OCI-LY7 (cell line): ENCODE results near the gene M6PR. TPM values are rescaled to one million over a fixed set of nuclear protein-coding genes. Genes with fewer than 3 reads are reported as not detected.

ENCODE experiments used
- BruUV-seq: library from RNA; stranded (reverse); fragments of 400-500 nt; replicated peaks from 2 replicates; lab custom pipeline; 2021; lab: Mats Ljungman, UMichigan
- CTCF ChIA-PET: fragments of 300-600 bp; sonication (Branson Sonifier 250); formaldehyde crosslinking; loops from one replicate; lab custom pipeline; 2022; ENCODE audit warnings: antibody characterized with exemption; ENCODE audit not compliant: unreplicated experiment; lab: Charles Lee
- POLR2A ChIA-PET: fragments of 300-600 bp; sonication (Branson Sonifier 250); formaldehyde crosslinking; loops from one replicate; lab custom pipeline; 2022; ENCODE audit warnings: antibody characterized with exemption; lab: Charles Lee
- DNase-seq: peaks from one replicate; pipeline ENCODE4 v3.0.0-alpha.2; 2015; ENCODE audit warnings: low spot score
- H2AFZ ChIP-seq: fragments of 200-600 bp; sonication (generic), shearing (Covaris generic); 2 replicates; pipeline ENCODE4 v1.6.1; 2014; ENCODE audit warnings: mild to moderate bottlenecking, antibody characterized with exemption, low read length, moderate library complexity
- H3K27ac ChIP-seq: fragments of 200-600 bp; sonication (generic); 2 replicates; pipeline ENCODE4 v1.5.1; 2014; ENCODE audit warnings: mixed run types, low read depth, mild to moderate bottlenecking, moderate library complexity, low read length, inconsistent platforms; ENCODE audit not compliant: poor library complexity, severe bottlenecking
- H3K36me3 ChIP-seq: fragments of 200-600 bp; sonication (generic); 2 replicates; pipeline ENCODE4 v1.6.1; 2014; ENCODE audit warnings: mild to moderate bottlenecking, antibody characterized with exemption, low read length, moderate library complexity, mixed read lengths; ENCODE audit not compliant: insufficient read depth
- H3K4me1 ChIP-seq: fragments of 200-600 bp; sonication (generic); 2 replicates; pipeline ENCODE4 v1.5.1; 2014; ENCODE audit warnings: mild to moderate bottlenecking, low read length; ENCODE audit not compliant: insufficient read depth, poor library complexity, severe bottlenecking
- H3K4me2 ChIP-seq: fragments of 200-600 bp; sonication (generic); 2 replicates; pipeline ENCODE4 v1.6.1; 2014; ENCODE audit warnings: mild to moderate bottlenecking, low read length
- H3K4me3 ChIP-seq: fragments of 200-600 bp; sonication (generic); 2 replicates; pipeline ENCODE4 v1.5.1; 2014; ENCODE audit warnings: mild to moderate bottlenecking, low read depth, low read length; ENCODE audit not compliant: poor library complexity, severe bottlenecking
- H3K79me2 ChIP-seq: fragments of 200-600 bp; sonication (generic); 2 replicates; pipeline ENCODE4 v1.6.1; 2016; ENCODE audit warnings: low read depth, mild to moderate bottlenecking, low read length, moderate library complexity, mixed read lengths; ENCODE audit not compliant: insufficient read depth
- H3K9me2 ChIP-seq: fragments of 200-600 bp; sonication (generic); 2 replicates; pipeline ENCODE4 v1.6.1; 2016; ENCODE audit warnings: mild to moderate bottlenecking, low read length, mixed read lengths; ENCODE audit not compliant: insufficient read depth
- H3K9me3 ChIP-seq: fragments of 200-600 bp; sonication (generic); 2 replicates; pipeline ENCODE4 v1.6.1; 2014; ENCODE audit warnings: mild to moderate bottlenecking, mixed run types, low read length, mixed read lengths
- H4K20me1 ChIP-seq: fragments of 200-600 bp; sonication (generic); 2 replicates; pipeline ENCODE4 v1.6.1; 2014; ENCODE audit warnings: mild to moderate bottlenecking, antibody characterized with exemption, low read length, moderate library complexity, mixed read lengths; ENCODE audit not compliant: insufficient read depth
- EZH2phosphoT487 ChIP-seq: fragments of 200-600 bp; sonication (generic); IDR thresholded peaks from 2 replicates; pipeline ENCODE4 v1.6.1; 2018; ENCODE audit warnings: low read depth, borderline replicate concordance, mild to moderate bottlenecking, mixed run types, antibody characterized with exemption, low read length, moderate library complexity, mixed read lengths
- intact Hi-C: fragments of 100-400 bp; cut with micrococcal nuclease; formaldehyde crosslinking; loops from one replicate; pipeline ENCODE4 v1.10.0; 2022; ENCODE audit not compliant: unreplicated experiment
- total RNA-seq, 2 experiments: library from RNA; depleted of rRNA in 1 of 2; stranded (reverse); fragments of >200 nt in 1 of 2; shearing (Covaris generic) in 1 of 2; gene quantifications; 2 replicates each; pipeline ENCODE4 v1.2.3, GENCODE V29; 2014 to 2022
- TF ChIP-seq, protein P1 (sequence below): fragments of 200-600 bp; sonication (generic); conservative IDR thresholded peaks from 2 replicates; pipeline ENCODE4 v1.5.1; 2014; ENCODE audit warnings: mild to moderate bottlenecking, antibody characterized with exemption, low read length, moderate library complexity, mixed read lengths

Gene M6PR
- total RNA-seq, 2 experiments from 2014 or later = 108 to 144 TPM

DNA sequence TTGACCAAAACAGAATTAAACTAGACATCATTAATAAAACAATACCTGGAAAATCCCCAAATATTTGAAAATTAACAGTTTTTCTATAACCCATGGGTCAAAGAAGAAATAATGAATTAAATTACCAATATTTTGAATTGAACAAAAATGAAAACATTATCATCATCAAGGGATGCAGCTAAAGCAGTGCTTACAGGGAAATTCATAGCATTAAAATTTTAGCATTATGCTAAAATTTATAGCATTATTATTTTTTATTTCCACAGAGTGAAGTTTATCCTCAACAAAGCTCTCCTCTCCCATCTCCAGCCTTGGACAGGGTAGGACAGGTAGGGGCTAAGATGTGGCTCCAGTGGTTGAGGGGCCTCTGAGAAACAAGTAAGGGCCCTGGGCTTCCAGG, 19.3 kb upstream of the M6PR start:
- Histone ChIP-seq H3K4me1 (no peaks in the 10 kb centered on the region), H3K36me3 (no peaks in the 10 kb centered on the region), H2AFZ (no peak overlapping the region), H4K20me1 (no peaks in the 10 kb centered on the region), H3K9me3 (no peaks in the 10 kb centered on the region), H3K79me2 (no peaks in the 10 kb centered on the region), H3K4me2 (no peak overlapping the region), H3K4me3 (no peak overlapping the region), H3K9me2 (no peaks in the 10 kb centered on the region), H3K27ac (no peak overlapping the region)
- CTCF ChIA-PET = no interaction called here
- POLR2A ChIA-PET = interaction anchor here (0.6 to 1.2 kb wide), 3 partner anchors 18 to 1323 kb away, joined by 3 to 4 read pairs (median 4); no protein-coding TSS in a partner anchor
- TF ChIP-seq, protein P1, sequence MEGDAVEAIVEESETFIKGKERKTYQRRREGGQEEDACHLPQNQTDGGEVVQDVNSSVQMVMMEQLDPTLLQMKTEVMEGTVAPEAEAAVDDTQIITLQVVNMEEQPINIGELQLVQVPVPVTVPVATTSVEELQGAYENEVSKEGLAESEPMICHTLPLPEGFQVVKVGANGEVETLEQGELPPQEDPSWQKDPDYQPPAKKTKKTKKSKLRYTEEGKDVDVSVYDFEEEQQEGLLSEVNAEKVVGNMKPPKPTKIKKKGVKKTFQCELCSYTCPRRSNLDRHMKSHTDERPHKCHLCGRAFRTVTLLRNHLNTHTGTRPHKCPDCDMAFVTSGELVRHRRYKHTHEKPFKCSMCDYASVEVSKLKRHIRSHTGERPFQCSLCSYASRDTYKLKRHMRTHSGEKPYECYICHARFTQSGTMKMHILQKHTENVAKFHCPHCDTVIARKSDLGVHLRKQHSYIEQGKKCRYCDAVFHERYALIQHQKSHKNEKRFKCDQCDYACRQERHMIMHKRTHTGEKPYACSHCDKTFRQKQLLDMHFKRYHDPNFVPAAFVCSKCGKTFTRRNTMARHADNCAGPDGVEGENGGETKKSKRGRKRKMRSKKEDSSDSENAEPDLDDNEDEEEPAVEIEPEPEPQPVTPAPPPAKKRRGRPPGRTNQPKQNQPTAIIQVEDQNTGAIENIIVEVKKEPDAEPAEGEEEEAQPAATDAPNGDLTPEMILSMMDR = no peak
- no peak for TF ChIP-seq EZH2phosphoT487
- no TSS peak for BruUV-seq
- intact Hi-C loops = no loop called here
- no peak for DNase-seq

DNA sequence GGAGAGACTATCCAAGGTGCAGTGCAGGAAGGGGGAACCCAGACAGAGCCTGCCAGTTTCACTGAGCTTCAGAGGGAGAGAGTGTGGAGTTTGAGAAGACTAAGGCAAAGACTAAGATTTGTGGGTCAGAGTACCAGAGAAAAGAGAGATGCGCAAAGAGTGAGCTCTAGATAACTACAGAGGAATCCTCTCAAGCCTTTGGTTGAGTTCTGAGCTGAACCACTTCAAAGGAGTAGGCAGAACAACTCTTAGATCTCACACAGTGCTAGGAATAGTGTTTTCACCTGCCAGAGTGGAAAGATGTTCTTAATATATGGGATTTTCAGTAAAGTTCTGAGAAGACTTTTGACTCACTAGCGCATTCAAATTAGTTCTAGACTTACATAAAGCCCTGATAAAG, 10.7 kb upstream of the M6PR start:
- no peaks in the 10 kb centered on the region for H3K9me2 ChIP-seq
- peaks cover 33% of the 10 kb centered on the region for H3K36me3 ChIP-seq
- H3K27ac ChIP-seq = no peak overlapping the region
- no peak overlapping the region for H3K4me3 ChIP-seq
- no peak for DNase-seq
- H3K4me2 ChIP-seq = no peak overlapping the region
- intact Hi-C loops = no loop called here
- BruUV-seq = no TSS peak
- CTCF ChIA-PET = no interaction called here
- no peaks in the 10 kb centered on the region for H3K79me2 ChIP-seq
- no peak overlapping the region for H2AFZ ChIP-seq
- peaks cover 6% of the 10 kb centered on the region; the same call in 1 of the 2 replicates for H3K9me3 ChIP-seq
- POLR2A ChIA-PET = interaction anchor here (1.4 kb wide), 1 partner anchor 11 kb away, joined by 3 read pairs; no protein-coding TSS in a partner anchor
- no peaks in the 10 kb centered on the region for H3K4me1 ChIP-seq
- H4K20me1 ChIP-seq = no peaks in the 10 kb centered on the region
- TF ChIP-seq, protein P1 = no peak
- no peak for TF ChIP-seq EZH2phosphoT487

DNA sequence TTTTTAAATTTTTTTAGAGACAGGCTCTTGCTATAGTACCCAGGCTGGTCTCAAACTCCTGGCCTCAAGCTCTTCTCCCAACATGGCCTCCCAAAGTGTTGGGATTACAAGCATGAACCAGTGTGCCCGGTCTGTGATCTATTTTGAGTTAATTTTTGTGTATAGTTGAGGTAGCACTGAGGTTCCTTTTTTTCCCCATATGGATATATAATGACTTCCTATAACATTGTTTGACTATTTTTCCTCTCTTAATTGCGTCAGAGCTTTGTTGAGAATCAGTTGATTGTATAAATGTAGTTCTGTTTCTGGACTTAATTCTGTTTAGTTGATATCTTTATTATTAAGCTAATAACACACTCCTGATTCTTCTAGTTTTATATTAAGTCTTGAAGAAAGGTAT, 8.6 kb upstream of the M6PR start:
- no peaks in the 10 kb centered on the region for H3K9me2 ChIP-seq
- CTCF ChIA-PET = no interaction called here
- H3K4me3 ChIP-seq = no peak overlapping the region
- DNase-seq = no peak
- no peaks in the 10 kb centered on the region for H4K20me1 ChIP-seq
- TF ChIP-seq, protein P1 = no peak
- TF ChIP-seq EZH2phosphoT487 = no peak
- no peak overlapping the region for H3K4me2 ChIP-seq
- no peaks in the 10 kb centered on the region for H3K4me1 ChIP-seq
- no peaks in the 10 kb centered on the region for H3K79me2 ChIP-seq
- intact Hi-C loops = no loop called here
- H3K36me3 ChIP-seq = peaks cover 54% of the 10 kb centered on the region
- POLR2A ChIA-PET = interaction anchor here (1.0 to 1.4 kb wide), 2 partner anchors 9 to 22 kb away, joined by 3 to 5 read pairs; partner anchors contain the start of gene M6PR
- no peak overlapping the region for H2AFZ ChIP-seq
- peaks cover 19% of the 10 kb centered on the region for H3K9me3 ChIP-seq
- no TSS peak for BruUV-seq
- no peak overlapping the region for H3K27ac ChIP-seq
